SK-N-SH (cell line): Measurements from ENCODE around the gene CD163L1.

Experiments used
- CTCF ChIP-seq: fragments of 200-600 bp; sonication (generic); IDR thresholded peaks from 2 replicates; pipeline ENCODE4 v1.6.1; 2017; ENCODE audit warnings: antibody characterized with exemption, mild to moderate bottlenecking, moderate library complexity
- POLR2AphosphoS5 ChIP-seq: IDR thresholded peaks from 2 replicates; pipeline ENCODE4 v1.6.1; 2012; ENCODE audit warnings: low read depth, low read length
- REST ChIP-seq: IDR thresholded peaks from 2 replicates; pipeline ENCODE4 v1.6.1; 2012; ENCODE audit warnings: mild to moderate bottlenecking, low read depth, low read length, moderate library complexity

GRCh38 chr12:7362734-7363133 is 81.2 kb downstream of the CD163L1 start:
- TF ChIP-seq POLR2AphosphoS5 (no peak), REST (no peak), CTCF (no peak)
